Measurements from ENCODE around the gene CDH13. TPM values are rescaled to one million over a fixed set of nuclear protein-coding genes. Genes with fewer than 3 reads are reported as not detected.

CDH13 gene
- total RNA-seq, 2 experiments from 2014 or later = not detected

DNA sequence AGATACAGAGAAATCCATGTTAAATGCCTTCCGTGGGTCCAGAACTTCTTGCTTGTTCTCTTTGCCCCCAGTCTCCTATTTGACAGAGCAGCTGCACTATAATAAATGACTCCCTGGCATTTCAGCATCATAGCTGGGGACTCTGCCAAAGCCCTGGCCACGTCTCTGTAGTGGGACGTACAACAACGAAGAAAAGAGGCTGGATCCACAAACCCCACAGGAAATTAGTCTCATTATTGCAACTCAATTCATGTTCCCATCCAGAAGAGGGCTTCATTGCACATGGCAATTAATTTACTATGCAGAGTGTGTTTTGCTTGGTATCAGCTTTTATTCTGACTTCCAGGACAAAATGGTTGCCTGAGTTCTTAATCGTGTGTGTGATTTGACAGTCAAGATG, 121.3 kb downstream of the CDH13 start:
- POLR2A ChIA-PET = no interaction called here
- BruUV-seq (replicated peaks) = no TSS peak
- Histone ChIP-seq H3K4me2 (ENCODE audit: low read length) (no peak overlapping the region), H3K36me3 (ENCODE audit: insufficient read depth, low read length) (no peaks in the 10 kb centered on the region), H4K20me1 (ENCODE audit: insufficient read depth, low read length) (no peaks in the 10 kb centered on the region), H3K9me2 (ENCODE audit: insufficient read depth, low read length) (no peaks in the 10 kb centered on the region), H3K79me2 (ENCODE audit: insufficient read depth, low read depth, low read length) (no peaks in the 10 kb centered on the region), H2AFZ (ENCODE audit: low read length) (no peak overlapping the region), H3K9me3 (ENCODE audit: low read length) (no peaks in the 10 kb centered on the region), H3K4me3 (ENCODE audit: low read depth, low read length, poor library complexity, severe bottlenecking) (no peak overlapping the region), H3K4me1 (ENCODE audit: insufficient read depth, low read length, poor library complexity, severe bottlenecking) (no peaks in the 10 kb centered on the region), H3K27ac (ENCODE audit: low read depth, low read length, poor library complexity, severe bottlenecking) (no peak overlapping the region)
- TF ChIP-seq EZH2phosphoT487 (IDR thresholded peaks at IDR 0.05; ENCODE audit: borderline replicate concordance, low read depth, low read length) = no peak
- TF ChIP-seq, protein P1, sequence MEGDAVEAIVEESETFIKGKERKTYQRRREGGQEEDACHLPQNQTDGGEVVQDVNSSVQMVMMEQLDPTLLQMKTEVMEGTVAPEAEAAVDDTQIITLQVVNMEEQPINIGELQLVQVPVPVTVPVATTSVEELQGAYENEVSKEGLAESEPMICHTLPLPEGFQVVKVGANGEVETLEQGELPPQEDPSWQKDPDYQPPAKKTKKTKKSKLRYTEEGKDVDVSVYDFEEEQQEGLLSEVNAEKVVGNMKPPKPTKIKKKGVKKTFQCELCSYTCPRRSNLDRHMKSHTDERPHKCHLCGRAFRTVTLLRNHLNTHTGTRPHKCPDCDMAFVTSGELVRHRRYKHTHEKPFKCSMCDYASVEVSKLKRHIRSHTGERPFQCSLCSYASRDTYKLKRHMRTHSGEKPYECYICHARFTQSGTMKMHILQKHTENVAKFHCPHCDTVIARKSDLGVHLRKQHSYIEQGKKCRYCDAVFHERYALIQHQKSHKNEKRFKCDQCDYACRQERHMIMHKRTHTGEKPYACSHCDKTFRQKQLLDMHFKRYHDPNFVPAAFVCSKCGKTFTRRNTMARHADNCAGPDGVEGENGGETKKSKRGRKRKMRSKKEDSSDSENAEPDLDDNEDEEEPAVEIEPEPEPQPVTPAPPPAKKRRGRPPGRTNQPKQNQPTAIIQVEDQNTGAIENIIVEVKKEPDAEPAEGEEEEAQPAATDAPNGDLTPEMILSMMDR (conservative IDR thresholded peaks at IDR 0.05; ENCODE audit: low read length) = 0 out of 2 replicates have a peak, but pooled peaks have one; percentile 19
- CTCF ChIA-PET (ENCODE audit: unreplicated experiment) = no interaction called here
- DNase-seq (ENCODE audit: low spot score) = no peak
- intact Hi-C loops (cut with micrococcal nuclease; ENCODE audit: unreplicated experiment) = no loop called here

DNA sequence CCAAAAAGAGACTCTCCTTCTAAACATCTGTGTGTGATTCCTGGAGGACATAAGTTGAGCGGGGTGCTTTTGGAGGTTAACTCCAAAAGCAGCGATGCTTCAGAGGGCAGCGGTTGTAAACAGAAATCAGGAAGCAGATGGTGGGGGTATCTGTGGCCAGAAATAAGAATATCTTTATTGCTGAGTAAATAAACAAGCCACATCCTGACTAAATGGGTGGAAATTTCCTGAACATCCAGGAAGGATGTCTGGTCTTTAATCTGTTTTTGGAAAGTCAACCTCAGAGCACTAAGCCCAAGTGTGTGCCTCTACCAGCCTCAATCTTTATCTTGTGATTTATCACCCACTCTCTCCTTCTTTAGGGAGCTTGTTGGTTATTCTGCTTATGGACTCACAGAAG, 123.3 kb downstream of the CDH13 start:
- BruUV-seq (replicated peaks) = no TSS peak
- CTCF ChIA-PET (ENCODE audit: unreplicated experiment) = no interaction called here

DNA sequence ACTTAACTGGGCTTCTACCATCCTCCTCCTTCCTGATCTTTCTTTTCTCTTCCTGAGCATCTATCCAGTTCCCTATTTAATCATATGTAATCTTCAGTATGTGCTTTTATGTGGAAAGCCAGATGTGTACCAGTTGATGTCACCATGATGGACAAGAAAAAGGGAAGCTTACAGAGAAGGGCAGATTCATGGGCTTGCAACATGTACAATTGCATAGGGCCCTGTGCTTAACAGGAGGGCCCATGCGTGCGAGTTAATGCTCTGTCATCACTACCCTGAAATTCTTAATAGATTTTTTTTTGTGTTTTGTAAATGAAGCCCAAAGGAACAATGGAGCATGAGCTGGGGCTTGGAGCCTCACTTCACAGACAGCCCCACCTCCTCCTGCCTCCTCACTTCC, 124.3 kb downstream of the CDH13 start:
- no peak for TF ChIP-seq EZH2phosphoT487 (IDR thresholded peaks at IDR 0.05; ENCODE audit: borderline replicate concordance, low read depth, low read length)
- TF ChIP-seq, protein P1 (conservative IDR thresholded peaks at IDR 0.05; ENCODE audit: low read length) = no peak
- CTCF ChIA-PET (ENCODE audit: unreplicated experiment) = interaction anchor here (0.5 kb wide), 1 partner anchor 64 kb away, joined by 3 read pairs; no protein-coding TSS in a partner anchor
- Histone ChIP-seq H4K20me1 (ENCODE audit: insufficient read depth, low read length) (no peaks in the 10 kb centered on the region), H3K4me2 (ENCODE audit: low read length) (no peak overlapping the region), H3K4me3 (ENCODE audit: low read depth, low read length, poor library complexity, severe bottlenecking) (no peak overlapping the region), H3K9me2 (ENCODE audit: insufficient read depth, low read length) (no peaks in the 10 kb centered on the region), H3K36me3 (ENCODE audit: insufficient read depth, low read length) (no peaks in the 10 kb centered on the region), H3K9me3 (ENCODE audit: low read length) (no peaks in the 10 kb centered on the region), H2AFZ (ENCODE audit: low read length) (no peak overlapping the region), H3K27ac (ENCODE audit: low read depth, low read length, poor library complexity, severe bottlenecking) (no peak overlapping the region), H3K4me1 (ENCODE audit: insufficient read depth, low read length, poor library complexity, severe bottlenecking) (no peaks in the 10 kb centered on the region), H3K79me2 (ENCODE audit: insufficient read depth, low read depth, low read length) (no peaks in the 10 kb centered on the region)
- intact Hi-C loops (cut with micrococcal nuclease; ENCODE audit: unreplicated experiment) = no loop called here
- POLR2A ChIA-PET = no interaction called here
- no TSS peak for BruUV-seq (replicated peaks)
- no peak for DNase-seq (ENCODE audit: low spot score)

More for the DNA sequence above, 123.3 kb downstream of the CDH13 start:
- no peak for TF ChIP-seq EZH2phosphoT487 (IDR thresholded peaks at IDR 0.05; ENCODE audit: borderline replicate concordance, low read depth, low read length)
- TF ChIP-seq, protein P1 (conservative IDR thresholded peaks at IDR 0.05; ENCODE audit: low read length) = no peak
- Histone ChIP-seq H3K4me3 (ENCODE audit: low read depth, low read length, poor library complexity, severe bottlenecking) (no peak overlapping the region), H3K36me3 (ENCODE audit: insufficient read depth, low read length) (no peaks in the 10 kb centered on the region), H2AFZ (ENCODE audit: low read length) (no peak overlapping the region), H4K20me1 (ENCODE audit: insufficient read depth, low read length) (no peaks in the 10 kb centered on the region), H3K27ac (ENCODE audit: low read depth, low read length, poor library complexity, severe bottlenecking) (no peak overlapping the region), H3K9me3 (ENCODE audit: low read length) (no peaks in the 10 kb centered on the region), H3K9me2 (ENCODE audit: insufficient read depth, low read length) (no peaks in the 10 kb centered on the region), H3K4me1 (ENCODE audit: insufficient read depth, low read length, poor library complexity, severe bottlenecking) (no peaks in the 10 kb centered on the region), H3K79me2 (ENCODE audit: insufficient read depth, low read depth, low read length) (no peaks in the 10 kb centered on the region), H3K4me2 (ENCODE audit: low read length) (no peak overlapping the region)
- POLR2A ChIA-PET = no interaction called here
- intact Hi-C loops (cut with micrococcal nuclease; ENCODE audit: unreplicated experiment) = no loop called here
- no peak for DNase-seq (ENCODE audit: low spot score)

Data from OCI-LY7 (cell line).